Small intestine (tissue), 7 donors: Measurements from ENCODE around the gene GRK1. TPM values are rescaled to one million over a fixed set of nuclear protein-coding genes. Genes with fewer than 3 reads are reported as not detected.

Source experiments
- DNase-seq, 2 donors: peaks; one replicate each; pipeline versions ENCODE4 v3.0.0 to v3.0.0-alpha.2; 2013
- FAIRE-seq: peaks from 2 replicates; lab custom pipeline; 2012; peaks lifted over from hg19 to GRCh38; lab: Jason Lieb, UNC
- H3K27ac ChIP-seq, 3 donors: one replicate each; pipeline ENCODE4 v1.5.1; 2013; ENCODE audit warnings: low read length in 2 of 3, mild to moderate bottlenecking in 2 of 3, control low read depth in 1 of 3, inconsistent platforms in 1 of 3, low read depth in 1 of 3, moderate library complexity in 1 of 3
- H3K27me3 ChIP-seq, 3 donors: one replicate each; pipeline ENCODE4 v1.6.1; 2013; ENCODE audit warnings: low read length in 3 of 3, inconsistent platforms in 1 of 3; ENCODE audit not compliant: control insufficient read depth in 3 of 3, insufficient read depth in 3 of 3
- H3K36me3 ChIP-seq, 3 donors: one replicate each; pipeline ENCODE4 v1.6.1; 2013; ENCODE audit warnings: low read length in 3 of 3, inconsistent platforms in 1 of 3, low read depth in 1 of 3, mild to moderate bottlenecking in 1 of 3, moderate library complexity in 1 of 3; ENCODE audit not compliant: control insufficient read depth in 3 of 3, insufficient read depth in 2 of 3
- H3K4me1 ChIP-seq, 3 donors: one replicate each; pipeline ENCODE4 v1.6.1; 2013; ENCODE audit warnings: low read length in 2 of 3, inconsistent platforms in 1 of 3, low read depth in 1 of 3, mild to moderate bottlenecking in 1 of 3, moderate library complexity in 1 of 3; ENCODE audit not compliant: control insufficient read depth in 3 of 3, insufficient read depth in 2 of 3
- H3K4me3 ChIP-seq, 3 donors: one replicate each; pipeline ENCODE4 v1.5.1; 2013; ENCODE audit warnings: low read length in 3 of 3, control low read depth in 1 of 3, inconsistent platforms in 1 of 3, low read depth in 1 of 3, mild to moderate bottlenecking in 1 of 3, moderate library complexity in 1 of 3
- H3K9me3 ChIP-seq, 2 donors: one replicate each; pipeline ENCODE4 v1.6.1; 2013; ENCODE audit warnings: low read depth in 1 of 2, low read length in 1 of 2; ENCODE audit not compliant: control insufficient read depth in 2 of 2, insufficient read depth in 1 of 2
- WGBS, 3 donors: extraction: QIAGEN DNeasy Blood & Tissue Kit; methylation state at CpG; one replicate each; pipeline ENCODE4 v1.1.7; 2013; 5-methylcytosine and 5-hydroxymethylcytosine counted together
- polyA plus RNA-seq, 4 donors: library from polyadenylated mRNA; stranded (reverse) in 3 of 4; unstranded in 1 of 4; fragments of 200-250 nt in 3 of 4; fragments of 120-200 nt in 1 of 4; gene quantifications; one replicate each; pipeline versions ENCODE4 v1.2.1 to v1.2.3, GENCODE V29; 2013
- donor health status: healthy with polysubstance abuse.
- donor health status: control.
- donor health status: control.
- donor health status: Bipolar disorder and iron deficiency.
- donor health status: healthy.

GRK1 gene
- polyA plus RNA-seq, 4 donors = 0.21 to 0.27 TPM; not detected in 2

GRCh38 chr13:113767366-113767765, 100.3 kb downstream of the GRK1 start:
- no peaks in the 10 kb centered on the region for H3K9me3 ChIP-seq
- FAIRE-seq (no peak), DNase-seq (no peak)
- H3K36me3 ChIP-seq = no peaks in the 10 kb centered on the region
- H3K27me3 ChIP-seq = no peaks in the 10 kb centered on the region
- 79 to 83% (median 83%) methylated on average over 2 of the region's 2 CpGs for WGBS, 3 donors
- H3K4me3 ChIP-seq = no peak overlapping the region
- no peaks in the 10 kb centered on the region for H3K4me1 ChIP-seq
- no peak overlapping the region for H3K27ac ChIP-seq

- no peaks in the 10 kb centered on the region for H3K4me1 ChIP-seq
- no peak overlapping the region for H3K4me3 ChIP-seq
- DNase-seq (no peak), FAIRE-seq (no peak)
- WGBS, 3 donors = 90 to 95% (median 93%) methylated on average over 28 of the region's 28 CpGs
- H3K36me3 ChIP-seq = no peaks in the 10 kb centered on the region
- H3K9me3 ChIP-seq = no peaks in the 10 kb centered on the region
- no peaks in the 10 kb centered on the region for H3K27me3 ChIP-seq
- H3K27ac ChIP-seq = no peak overlapping the region
Observed at GRCh38 chr13:113768018-113768905, 101.2 kb downstream of the GRK1 start.

- Histone ChIP-seq H3K4me3 (no peak overlapping the region), H3K4me1 (no peaks in the 10 kb centered on the region), H3K36me3 (no peaks in the 10 kb centered on the region), H3K27ac (no peak overlapping the region), H3K9me3 (no peaks in the 10 kb centered on the region), H3K27me3 (no peaks in the 10 kb centered on the region)
- 83 to 86% (median 86%) methylated on average over 5 of the region's 5 CpGs for WGBS, 3 donors
- FAIRE-seq (no peak), DNase-seq (no peak)
Observed at GRCh38 chr13:113769106-113769505, 102.1 kb downstream of the GRK1 start.

GRCh38 chr13:113769881-113770280, 102.9 kb downstream of the GRK1 start:
- FAIRE-seq (no peak), DNase-seq (no peak)
- H3K27me3 ChIP-seq = peaks cover 0 to 3% (median 0%) of the 10 kb centered on the region in 3 donors
- no peak overlapping the region for H3K27ac ChIP-seq
- no peaks in the 10 kb centered on the region for H3K4me1 ChIP-seq
- no peaks in the 10 kb centered on the region for H3K36me3 ChIP-seq
- H3K9me3 ChIP-seq = no peaks in the 10 kb centered on the region
- no peak overlapping the region for H3K4me3 ChIP-seq
- 81 to 88% (median 85%) methylated on average over 13 of the region's 13 CpGs for WGBS, 3 donors

- no peak overlapping the region for H3K4me3 ChIP-seq
- DNase-seq = no peak
- no peaks in the 10 kb centered on the region for H3K4me1 ChIP-seq
- H3K27ac ChIP-seq = no peak overlapping the region
- H3K27me3 ChIP-seq = peaks cover 0 to 3% (median 0%) of the 10 kb centered on the region in 3 donors
- no peaks in the 10 kb centered on the region for H3K9me3 ChIP-seq
- 86 to 93% (median 93%) methylated on average over 8 of the region's 8 CpGs for WGBS, 3 donors
- FAIRE-seq = no peak
- no peaks in the 10 kb centered on the region for H3K36me3 ChIP-seq
Observed at GRCh38 chr13:113770441-113770840, 103.4 kb downstream of the GRK1 start.

- Histone ChIP-seq H3K4me3 (no peak overlapping the region), H3K27me3 (peaks cover 0 to 3% (median 0%) of the 10 kb centered on the region in 3 donors), H3K4me1 (no peaks in the 10 kb centered on the region), H3K27ac (no peak overlapping the region), H3K9me3 (no peaks in the 10 kb centered on the region), H3K36me3 (no peaks in the 10 kb centered on the region)
- DNase-seq (no peak), FAIRE-seq (no peak)
- 93 to 96% (median 94%) methylated on average over 5 of the region's 5 CpGs for WGBS, 3 donors
Observed at GRCh38 chr13:113770937-113771336, 103.9 kb downstream of the GRK1 start.

GRCh38 chr13:113771709-113772331, 104.8 kb downstream of the GRK1 start:
- WGBS, 3 donors = 47 to 62% (median 50%) methylated on average over 4 of the region's 4 CpGs
- no peak for FAIRE-seq
- no peak overlapping the region for H3K4me3 ChIP-seq
- peaks cover 0 to 8% (median 0%) of the 10 kb centered on the region in 3 donors for H3K27me3 ChIP-seq
- no peak overlapping the region for H3K27ac ChIP-seq
- H3K4me1 ChIP-seq = no peaks in the 10 kb centered on the region
- H3K9me3 ChIP-seq = no peaks in the 10 kb centered on the region
- DNase-seq = no peak
- H3K36me3 ChIP-seq = no peaks in the 10 kb centered on the region

- WGBS, 3 donors = 75 to 80% (median 79%) methylated on average over 9 of the region's 9 CpGs
- Histone ChIP-seq H3K36me3 (no peaks in the 10 kb centered on the region), H3K4me3 (no peak overlapping the region), H3K9me3 (peaks cover 0 to 3% of the 10 kb centered on the region in 2 donors), H3K4me1 (no peaks in the 10 kb centered on the region), H3K27ac (peak overlapping the region in 1 of 3 donors; percentile 9), H3K27me3 (peaks cover 0 to 8% (median 3%) of the 10 kb centered on the region in 3 donors)
- no peak for FAIRE-seq
- no peak for DNase-seq
Observed at GRCh38 chr13:113774177-113775107, 107.4 kb downstream of the GRK1 start.
